Femur (tissue), 1 donor: Measurements from ENCODE around the gene ACOXL.

Experiments
- DNase-seq: peaks from one replicate; pipeline ENCODE4 v3.0.0-alpha.2; 2017

Gene ACOXL

GRCh38 chr2:110796716-110797301 lies 64.4 kb downstream of the ACOXL start:
- no peak for DNase-seq

DNA sequence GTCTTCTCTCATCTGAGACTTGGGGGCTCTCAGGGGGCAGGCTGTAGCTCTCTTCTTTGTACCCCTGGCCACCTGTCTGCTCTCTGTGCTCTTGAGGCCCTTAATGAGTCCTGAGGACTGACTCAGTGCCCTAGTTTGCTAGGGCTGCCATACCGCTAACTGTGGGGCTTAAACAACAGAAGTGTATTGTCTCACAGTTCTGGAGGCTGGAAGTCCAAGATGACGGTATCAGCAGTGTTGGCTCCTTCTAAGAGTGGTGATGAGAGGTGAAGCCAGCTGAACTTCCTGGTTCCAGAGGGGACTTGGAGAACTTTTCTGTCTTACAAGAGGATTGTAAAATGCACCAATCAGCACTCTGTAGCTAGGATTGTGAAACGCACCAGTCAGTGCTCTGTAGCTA lies 67.0 kb downstream of the ACOXL start:
- no peak for DNase-seq

- no peak for DNase-seq
Observed at GRCh38 chr2:110800611-110801402, 68.4 kb downstream of the ACOXL start.

- DNase-seq, result no peak
Observed at GRCh38 chr2:110802208-110802932, 70.0 kb downstream of the ACOXL start.

GRCh38 chr2:110804433-110804832 lies 72.1 kb downstream of the ACOXL start:
- DNase-seq, result no peak

DNA sequence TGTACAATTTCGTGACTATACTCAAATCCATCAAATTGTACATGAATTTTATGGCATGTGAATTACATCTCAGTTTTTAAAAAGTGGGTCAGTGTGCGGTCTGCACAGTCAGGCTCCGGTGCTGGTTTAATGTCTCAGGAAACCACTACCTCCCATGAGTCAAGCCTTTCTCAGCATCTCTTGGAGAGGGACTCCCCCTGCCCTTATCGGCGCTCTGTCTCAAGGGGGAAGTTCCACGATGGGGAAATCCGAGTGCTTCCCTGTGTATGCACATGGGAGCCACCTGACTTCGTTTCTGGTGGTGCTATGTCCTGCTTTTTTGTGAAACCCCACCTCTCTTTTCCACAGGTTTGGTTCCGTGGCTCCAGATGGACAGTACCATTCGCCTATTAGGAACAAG lies 72.5 kb downstream of the ACOXL start:
- DNase-seq, result no peak

GRCh38 chr2:110805894-110806452 lies 73.6 kb downstream of the ACOXL start:
- DNase-seq, result no peak

GRCh38 chr2:110807522-110807921 lies 75.1 kb downstream of the ACOXL start:
- peak; percentile 90 for DNase-seq

DNA sequence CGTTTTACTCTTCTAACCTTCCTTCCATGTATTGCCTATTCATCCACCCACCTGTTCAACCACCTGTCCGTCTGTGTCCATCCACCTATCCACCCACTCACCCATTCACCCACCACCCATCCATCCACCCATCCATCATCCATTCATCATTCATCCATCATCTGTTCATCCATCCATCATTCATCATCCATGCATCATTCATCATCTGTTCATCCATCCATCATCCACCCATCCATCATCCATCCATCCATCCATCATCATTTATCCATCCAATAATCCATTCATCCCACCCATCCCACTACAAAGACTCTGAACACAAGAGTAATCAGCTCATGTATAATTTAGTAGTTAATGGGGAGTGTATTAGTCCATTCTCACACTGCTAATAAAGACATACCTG lies 78.0 kb downstream of the ACOXL start:
- no peak for DNase-seq

DNA sequence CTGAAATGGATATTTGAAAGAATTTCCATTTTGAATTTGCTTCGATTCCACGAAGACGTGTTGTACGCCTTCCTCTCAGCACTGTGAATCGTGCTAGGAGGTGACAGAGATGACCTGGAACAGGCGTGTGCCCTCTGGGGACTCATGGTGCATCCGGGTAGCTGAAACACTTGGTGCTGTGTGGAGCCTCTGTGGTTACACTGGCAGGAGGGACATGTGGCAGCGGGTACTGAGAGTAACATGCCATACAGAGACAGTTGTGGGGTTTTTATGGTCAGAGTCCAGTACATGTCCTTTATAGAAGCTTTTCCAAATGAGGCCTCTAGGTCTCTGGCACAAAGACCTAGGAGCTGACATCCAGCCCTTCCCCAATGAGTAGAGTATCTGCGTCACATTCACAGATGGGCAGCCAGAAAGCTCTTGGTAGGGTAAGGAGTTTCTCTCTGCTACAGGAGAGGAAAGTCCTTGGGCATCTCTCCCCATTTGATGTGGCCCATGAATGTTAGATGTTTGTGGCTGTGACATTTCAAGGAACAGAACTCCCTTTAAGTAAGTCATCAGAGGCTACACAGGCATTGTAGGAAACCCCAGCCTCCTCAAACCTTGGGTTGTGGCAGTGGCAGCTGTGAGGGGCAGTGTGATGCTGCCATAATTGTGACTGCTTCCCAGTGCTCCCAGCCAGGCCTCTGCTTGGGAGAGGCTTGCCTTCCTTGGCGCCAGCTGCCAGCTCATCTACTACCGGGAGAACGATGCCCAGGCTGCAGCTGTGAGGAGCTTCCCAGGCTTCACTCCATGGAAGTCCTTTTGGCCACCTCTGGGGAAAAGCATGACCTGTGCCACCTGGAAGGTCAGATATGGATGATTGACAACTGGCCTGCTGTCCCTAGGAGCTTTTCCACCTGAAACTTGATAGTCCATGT lies 80.6 kb downstream of the ACOXL start:
- no peak for DNase-seq

GRCh38 chr2:110813896-110814295 lies 81.5 kb downstream of the ACOXL start:
- no peak for DNase-seq

DNA sequence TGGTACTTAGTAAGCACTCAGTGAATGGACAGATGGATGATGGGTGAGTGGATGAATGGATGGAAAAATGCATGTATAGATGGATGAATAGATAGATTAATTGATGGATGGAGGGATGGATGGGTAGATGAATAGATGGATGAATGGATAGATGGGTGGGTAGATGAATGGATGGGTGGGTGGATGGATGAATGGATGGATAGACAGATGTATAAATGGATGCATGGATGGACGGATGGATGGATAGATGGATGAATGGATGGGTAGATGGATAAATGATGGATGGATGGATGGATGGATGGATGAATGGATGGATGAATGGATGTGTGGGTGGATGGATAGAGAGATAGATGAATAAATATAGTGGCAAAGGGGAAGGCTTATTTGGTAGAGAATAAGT lies 83.6 kb downstream of the ACOXL start:
- no peak for DNase-seq

GRCh38 chr2:110816404-110817365 lies 84.3 kb downstream of the ACOXL start:
- DNase-seq, result no peak

- DNase-seq, result no peak
Observed at GRCh38 chr2:110818767-110819481, 86.6 kb downstream of the ACOXL start.

DNA sequence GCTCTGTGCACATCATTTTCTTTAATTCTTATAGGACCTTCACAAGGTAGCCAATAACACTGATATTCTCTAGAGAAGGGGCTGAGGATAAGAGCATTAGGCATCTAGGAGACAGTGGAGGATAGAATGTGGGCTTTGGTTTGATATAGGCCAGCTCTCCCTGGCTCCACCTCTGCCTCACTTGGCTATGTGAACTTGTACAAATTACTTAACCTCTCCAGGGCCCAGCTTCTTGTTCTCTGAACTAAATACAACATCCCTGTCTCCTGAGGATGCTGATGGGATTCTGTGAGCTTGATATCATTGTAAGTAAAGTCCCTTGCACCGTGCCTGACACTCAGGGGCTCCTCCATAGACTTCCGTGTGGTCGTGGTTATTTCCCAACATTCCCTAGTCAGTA lies 87.3 kb downstream of the ACOXL start:
- no peak for DNase-seq

- no peak for DNase-seq
Observed at GRCh38 chr2:110820128-110820527, 87.8 kb downstream of the ACOXL start.

- DNase-seq, result no peak
Observed at GRCh38 chr2:110823165-110823564, 90.8 kb downstream of the ACOXL start.

DNA sequence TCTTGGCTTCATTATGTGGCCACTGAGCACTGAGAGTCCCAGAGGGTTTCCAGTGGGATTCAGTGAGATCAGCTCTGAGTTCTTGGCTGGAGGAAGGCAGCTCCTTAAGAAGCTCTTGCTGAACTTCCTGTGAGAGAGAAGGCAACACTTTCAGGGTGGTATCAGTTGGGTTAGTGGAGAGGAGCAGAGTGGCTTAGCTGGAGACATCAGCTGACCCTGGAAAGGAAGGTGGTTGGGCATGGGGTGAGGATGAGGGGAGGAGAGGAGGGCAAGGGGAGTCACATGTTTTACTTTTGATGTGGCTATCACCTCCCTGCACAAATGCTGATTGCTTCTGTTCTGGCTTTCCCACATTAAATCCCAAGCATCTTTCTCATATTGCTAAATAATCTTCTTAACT lies 95.1 kb downstream of the ACOXL start:
- no peak for DNase-seq

- DNase-seq, result no peak
Observed at GRCh38 chr2:110828330-110828729, 96.0 kb downstream of the ACOXL start.

GRCh38 chr2:110829413-110830146 lies 97.2 kb downstream of the ACOXL start:
- DNase-seq, result no peak
